ENCODE results near the gene DNM3.
"Not testable (repeated sequence)": the region's sequence is repeated elsewhere in the genome, so short reads cannot be mapped to it uniquely, and the experiment has no call there.

GRCh38 chr1:172024944-172025738 lies 183.8 kb downstream of the DNM3 start:
- TF ChIP-seq, protein P1, sequence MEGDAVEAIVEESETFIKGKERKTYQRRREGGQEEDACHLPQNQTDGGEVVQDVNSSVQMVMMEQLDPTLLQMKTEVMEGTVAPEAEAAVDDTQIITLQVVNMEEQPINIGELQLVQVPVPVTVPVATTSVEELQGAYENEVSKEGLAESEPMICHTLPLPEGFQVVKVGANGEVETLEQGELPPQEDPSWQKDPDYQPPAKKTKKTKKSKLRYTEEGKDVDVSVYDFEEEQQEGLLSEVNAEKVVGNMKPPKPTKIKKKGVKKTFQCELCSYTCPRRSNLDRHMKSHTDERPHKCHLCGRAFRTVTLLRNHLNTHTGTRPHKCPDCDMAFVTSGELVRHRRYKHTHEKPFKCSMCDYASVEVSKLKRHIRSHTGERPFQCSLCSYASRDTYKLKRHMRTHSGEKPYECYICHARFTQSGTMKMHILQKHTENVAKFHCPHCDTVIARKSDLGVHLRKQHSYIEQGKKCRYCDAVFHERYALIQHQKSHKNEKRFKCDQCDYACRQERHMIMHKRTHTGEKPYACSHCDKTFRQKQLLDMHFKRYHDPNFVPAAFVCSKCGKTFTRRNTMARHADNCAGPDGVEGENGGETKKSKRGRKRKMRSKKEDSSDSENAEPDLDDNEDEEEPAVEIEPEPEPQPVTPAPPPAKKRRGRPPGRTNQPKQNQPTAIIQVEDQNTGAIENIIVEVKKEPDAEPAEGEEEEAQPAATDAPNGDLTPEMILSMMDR (IDR thresholded peaks at IDR 0.05; ENCODE audit: insufficient read depth, low read depth, low read length): not testable (repeated sequence)
- not testable (repeated sequence) for TF ChIP-seq EZH2 (IDR thresholded peaks at IDR 0.05; ENCODE audit: insufficient read depth, low read length)
